Dermis blood vessel endothelial cell (primary cell): ENCODE results near the gene LITAF. TPM values are rescaled to one million over a fixed set of nuclear protein-coding genes. Genes with fewer than 3 reads are reported as not detected.
A peak's percentile ranks its signal among the peaks of the same experiment; 100 is the strongest.
"Not testable (repeated sequence)": the region's sequence is repeated elsewhere in the genome, so short reads cannot be mapped to it uniquely, and the experiment has no call there.

ENCODE experiments used
- DNase-seq: peaks from one replicate; pipeline ENCODE4 v3.0.0; 2010
- total RNA-seq: library from RNA; depleted of rRNA; stranded (reverse); fragments of >200 nt; gene quantifications from 2 replicates; pipeline ENCODE4 v1.2.3, GENCODE V29; 2014

LITAF gene
- total RNA-seq, 1 donor from 2014 or later, result 3.6 TPM

DNA sequence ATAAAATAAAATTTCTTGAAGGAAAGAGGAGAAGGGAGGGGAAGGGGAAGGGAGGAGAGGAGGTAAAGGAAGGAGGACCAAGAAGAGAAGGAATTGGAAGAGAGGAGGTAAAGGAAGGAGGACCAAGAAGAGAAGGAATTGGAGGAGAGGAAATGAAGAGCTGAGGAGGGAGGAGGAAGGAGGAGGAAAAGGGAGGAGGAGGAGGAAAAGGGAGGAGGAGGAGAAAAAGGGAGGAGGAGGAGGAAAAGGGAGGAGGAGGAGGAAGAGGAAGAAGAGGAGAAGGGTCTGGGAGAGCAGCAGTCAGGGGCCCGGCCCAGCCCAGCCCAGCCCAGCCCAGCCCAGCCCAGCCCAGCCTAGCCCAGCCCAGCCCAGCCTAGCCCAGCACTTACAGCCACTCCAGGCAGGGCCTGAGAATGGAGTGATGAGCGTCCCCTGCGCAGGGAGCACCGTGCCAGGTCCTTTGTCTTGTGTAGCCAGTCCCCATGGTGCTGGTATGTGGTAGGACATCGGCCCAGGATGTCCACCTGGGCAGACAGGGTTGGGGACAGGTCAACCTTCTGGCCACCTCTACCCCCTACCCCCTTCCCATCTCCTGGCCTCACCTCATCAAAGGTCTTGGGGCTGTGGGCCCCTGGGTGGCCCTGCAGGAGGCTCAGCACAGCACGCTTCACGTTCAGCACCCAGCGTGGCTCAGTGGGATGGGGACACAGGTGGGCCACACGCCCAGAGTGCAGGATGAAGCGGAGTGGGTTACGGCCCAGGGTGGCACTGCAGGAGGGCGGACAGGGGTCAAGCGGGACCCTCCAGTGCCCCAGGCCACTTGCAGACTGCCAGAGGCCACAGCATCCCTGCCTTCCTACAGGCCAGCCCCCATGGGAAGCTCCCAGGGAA, 70.9 kb downstream of the LITAF start:
- no peak for DNase-seq

DNA sequence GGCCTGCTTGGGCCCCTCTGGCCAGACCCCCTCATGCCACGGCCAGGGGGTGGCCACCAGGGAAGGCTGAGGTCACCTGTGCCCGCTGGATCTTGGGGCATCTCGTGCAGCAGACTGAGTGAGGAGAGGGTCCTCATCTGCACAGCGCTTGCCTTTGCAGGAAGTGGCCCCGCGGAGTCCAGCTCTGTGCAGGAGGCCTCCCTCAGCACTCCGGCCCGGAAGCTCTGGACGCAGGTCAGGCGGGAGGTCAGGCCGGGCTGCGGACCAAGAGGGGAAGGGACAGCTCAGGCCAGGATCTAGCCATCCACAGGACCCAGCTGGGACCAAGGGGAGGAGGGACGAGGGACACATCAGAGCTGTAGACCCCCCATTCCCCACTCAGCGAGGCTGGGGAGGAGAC, 72.4 kb downstream of the LITAF start:
- DNase-seq, result no peak

DNA sequence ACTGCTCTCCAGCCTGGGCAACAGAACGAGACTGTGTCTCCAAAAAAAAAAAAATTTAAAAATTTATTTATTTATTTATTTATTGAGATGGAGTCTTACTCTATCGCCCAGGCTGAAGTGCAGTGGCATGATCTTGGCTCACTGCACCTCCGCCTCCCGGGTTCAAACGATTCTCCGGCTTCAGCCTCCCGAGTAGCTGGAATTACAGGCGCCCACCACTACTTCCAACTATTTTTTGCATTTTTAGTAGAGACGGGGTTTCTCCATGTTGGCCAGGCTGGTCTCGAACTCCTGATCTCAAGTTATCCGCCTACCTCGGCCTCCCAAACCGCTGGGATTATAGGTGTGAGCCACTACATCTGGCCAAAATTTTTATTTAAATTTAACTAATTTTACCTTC, 73.4 kb downstream of the LITAF start:
- not testable (repeated sequence) for DNase-seq

DNA sequence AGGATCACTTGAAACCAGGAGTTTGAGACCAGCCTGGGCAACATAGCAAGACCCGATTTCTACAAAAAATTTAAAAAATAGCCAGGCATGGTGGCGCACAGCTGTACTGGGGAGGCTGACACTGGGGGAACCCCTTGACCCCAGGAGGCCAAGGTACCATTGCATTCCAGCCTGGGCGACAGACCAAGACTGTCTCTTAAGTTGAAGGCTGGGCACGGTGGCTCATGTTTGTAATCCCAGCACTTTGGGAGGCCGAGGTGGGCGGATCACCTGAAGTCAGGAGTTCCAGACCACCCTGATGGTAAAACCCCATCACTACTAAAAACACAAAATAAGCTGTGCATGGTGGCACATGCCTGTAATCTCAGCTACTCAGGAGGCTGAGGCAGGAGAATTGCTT, 74.9 kb downstream of the LITAF start:
- DNase-seq, result no peak

GRCh38 chr16:11511328-11511727, 75.4 kb downstream of the LITAF start:
- no peak for DNase-seq

DNA sequence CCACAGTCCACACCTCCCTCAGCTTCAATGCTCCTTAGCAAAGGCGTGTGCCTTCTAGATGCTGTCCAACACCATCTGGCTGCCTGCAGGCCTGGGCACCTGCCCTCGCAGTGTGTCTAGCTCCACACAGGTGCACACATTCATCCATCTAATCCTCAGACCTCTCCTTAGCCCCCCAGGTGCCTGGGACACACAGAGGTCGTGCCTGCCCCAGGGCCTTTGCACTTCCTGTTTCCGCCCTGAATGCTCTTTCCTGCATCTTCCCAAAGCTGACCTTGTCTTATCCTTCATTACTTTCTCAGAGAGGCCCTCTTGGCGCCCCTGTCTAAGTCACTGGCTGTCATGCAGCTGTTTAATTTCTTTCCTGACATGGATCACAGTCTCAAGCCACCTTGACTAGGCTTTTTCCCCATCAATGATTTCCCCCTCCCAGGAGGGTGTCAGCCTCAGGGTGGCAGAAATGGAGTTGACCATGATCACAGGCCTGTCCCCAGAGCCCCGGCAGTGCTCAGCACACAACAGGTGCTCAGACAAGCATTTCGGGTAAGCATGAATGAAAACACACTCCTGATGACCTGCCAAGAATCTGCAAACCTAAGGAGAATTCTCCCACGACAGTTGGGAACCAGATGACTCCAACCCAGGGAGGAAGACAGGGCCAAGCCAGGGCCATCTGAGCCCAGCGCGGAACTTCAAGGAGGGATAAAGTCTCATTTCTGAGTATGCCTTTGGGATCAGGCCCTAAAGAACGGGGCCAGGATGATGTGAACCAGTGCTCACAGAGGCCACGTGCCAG, 76.3 kb downstream of the LITAF start:
- DNase-seq, result no peak

DNA sequence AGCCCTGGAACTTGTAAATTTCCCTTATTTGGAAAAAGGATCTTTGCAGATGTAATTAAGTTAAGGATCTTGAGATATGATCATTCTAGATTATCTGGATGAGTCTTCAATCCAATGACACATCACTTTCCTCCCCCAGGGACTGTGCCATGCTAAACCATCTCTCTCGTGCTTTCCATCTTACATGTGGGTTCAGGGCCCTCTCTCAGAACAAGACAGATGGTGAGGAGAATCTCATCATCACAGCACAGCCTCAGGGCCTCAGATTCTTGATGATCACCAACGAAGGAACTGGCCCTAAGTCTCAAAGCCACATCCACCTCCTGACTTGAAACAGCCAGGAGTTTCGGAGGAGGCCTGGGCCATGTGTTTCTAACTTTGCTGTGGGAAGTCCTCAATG, 78.7 kb downstream of the LITAF start:
- no peak for DNase-seq

DNA sequence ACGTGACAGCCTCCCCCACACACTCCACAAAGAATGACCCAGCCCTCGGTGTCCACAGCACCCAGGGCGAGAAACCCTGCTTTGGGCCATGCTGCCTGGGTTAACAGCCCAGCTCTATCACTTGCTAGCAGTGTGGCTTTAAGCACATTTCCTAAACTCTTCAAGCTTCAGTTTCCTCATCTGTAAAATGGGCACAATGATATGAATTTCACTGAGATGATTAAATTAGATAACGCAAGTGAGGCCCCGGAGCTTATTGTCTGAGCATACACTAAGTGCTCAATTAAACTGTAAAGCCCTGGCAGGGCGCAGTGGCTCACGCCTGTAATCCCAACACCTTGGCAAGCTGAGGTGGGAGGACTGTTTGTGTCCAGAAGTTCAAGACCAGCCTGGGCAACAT, 79.4 kb downstream of the LITAF start:
- no peak for DNase-seq

DNA sequence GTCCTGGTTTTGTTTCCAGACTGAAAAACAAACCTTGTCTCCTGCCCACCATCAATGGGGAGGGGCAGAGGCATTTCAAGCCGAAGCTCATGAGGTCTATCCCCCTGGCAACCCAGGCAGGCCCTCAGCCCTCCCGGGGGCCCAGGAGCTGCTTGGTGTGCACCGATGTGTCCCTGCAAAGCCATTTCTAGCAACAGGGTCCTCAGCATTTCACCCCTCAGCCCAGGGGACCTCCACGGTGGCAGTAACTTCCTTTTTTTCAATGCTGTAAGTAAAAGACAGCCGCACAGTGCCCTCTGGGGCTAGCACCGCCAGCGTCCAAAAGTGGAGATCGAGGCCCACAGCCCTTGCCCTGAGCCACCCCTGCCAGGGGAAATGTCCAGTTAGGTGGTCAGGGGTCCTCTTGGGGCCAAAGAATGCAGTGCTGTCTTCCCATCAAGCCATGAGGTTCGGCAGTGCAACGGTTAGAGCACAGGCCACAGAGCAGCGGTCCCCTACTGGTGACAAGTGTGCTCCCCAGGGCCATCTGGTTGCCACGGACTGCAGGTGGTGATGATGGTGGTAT, 79.9 kb downstream of the LITAF start:
- no peak for DNase-seq

DNA sequence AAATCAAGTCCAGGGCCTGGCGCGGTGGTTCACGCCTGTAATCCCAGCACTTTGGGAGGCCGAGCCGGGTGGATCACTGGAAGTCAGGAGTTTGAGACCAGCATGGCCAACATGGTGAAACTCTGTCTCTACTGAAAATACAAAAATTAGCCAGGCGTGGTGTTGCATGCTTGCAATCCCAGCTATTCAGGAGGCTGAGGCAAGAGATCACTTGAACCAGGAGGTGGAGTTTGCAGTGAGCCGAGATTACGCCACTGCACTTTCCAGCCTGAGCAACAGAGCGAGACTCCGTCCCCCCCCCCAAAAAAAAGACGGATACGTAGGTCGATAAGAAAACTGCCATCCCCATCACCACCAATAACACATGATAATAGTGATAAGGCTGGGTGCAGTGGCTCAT, 82.5 kb downstream of the LITAF start:
- DNase-seq, result not testable (repeated sequence)

GRCh38 chr16:11503566-11503965, 83.2 kb downstream of the LITAF start:
- DNase-seq, result no peak

DNA sequence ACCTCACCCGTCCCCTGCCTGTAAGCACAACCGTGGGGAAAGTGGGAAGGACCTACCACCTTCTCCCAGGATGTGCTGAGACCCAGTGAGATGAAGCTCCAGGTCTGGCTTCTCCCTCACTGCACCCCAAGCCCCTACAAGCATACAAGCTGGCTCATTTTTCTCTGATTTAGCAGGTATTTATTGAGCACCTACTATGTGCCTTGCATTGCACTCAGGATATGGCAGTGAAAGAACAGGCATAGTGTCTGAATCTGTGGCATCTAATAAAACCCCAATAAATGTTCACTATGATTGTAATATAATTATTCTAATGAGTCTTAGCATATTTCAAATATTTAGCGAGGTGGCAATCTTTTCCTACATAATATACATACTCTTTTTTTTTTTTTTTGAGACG, 84.5 kb downstream of the LITAF start:
- DNase-seq, result no peak

DNA sequence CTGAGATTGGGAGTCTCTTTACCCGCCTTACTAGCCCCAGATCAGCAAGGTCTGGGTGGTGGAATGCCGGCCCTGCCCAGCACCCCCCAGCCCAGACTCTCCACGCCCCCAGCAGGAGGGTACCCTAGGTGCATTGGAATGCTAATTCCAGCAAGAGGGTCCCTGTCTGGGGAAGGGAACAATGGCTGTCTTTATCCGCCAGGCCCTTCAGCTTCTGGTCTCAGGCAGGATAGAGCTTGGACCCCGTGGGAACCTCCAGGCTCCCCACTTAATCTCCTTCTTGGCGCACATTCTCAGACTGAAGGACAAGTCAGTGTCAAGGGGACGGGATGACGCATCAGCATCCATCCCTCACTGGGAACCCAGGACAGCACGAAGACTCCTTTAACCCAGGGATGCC, 85.1 kb downstream of the LITAF start:
- no peak for DNase-seq

DNA sequence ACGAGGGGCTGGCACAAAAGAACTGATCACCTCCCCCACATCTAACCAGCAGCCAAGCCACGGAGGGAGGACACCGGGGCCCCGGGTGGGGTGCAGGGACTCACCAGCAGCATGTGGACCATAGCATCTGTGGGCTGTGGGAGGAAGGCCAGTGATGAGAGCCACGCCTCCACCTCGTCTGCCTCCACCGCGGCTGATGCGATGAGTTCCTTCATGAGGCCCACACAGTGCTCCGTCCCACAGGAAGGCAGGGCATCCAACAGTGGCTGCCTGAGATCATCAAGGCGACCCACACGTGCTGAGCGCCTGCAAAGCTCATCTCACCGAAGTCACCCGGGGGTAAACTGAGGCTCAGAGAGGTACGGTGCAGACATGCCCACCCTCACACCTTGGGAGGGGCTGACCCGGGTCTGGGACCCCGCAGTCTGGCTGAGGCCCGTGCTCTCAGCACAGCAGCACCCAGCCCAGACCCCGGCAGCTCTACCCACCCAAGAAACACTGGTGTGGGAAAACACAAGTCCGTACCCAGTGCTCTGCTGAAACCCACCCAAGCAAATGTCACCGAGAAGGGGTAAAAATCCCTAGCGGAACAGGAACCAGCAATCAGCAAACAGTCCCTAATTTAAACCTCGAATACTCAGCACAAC, 85.9 kb downstream of the LITAF start:
- DNase-seq, result no peak

DNA sequence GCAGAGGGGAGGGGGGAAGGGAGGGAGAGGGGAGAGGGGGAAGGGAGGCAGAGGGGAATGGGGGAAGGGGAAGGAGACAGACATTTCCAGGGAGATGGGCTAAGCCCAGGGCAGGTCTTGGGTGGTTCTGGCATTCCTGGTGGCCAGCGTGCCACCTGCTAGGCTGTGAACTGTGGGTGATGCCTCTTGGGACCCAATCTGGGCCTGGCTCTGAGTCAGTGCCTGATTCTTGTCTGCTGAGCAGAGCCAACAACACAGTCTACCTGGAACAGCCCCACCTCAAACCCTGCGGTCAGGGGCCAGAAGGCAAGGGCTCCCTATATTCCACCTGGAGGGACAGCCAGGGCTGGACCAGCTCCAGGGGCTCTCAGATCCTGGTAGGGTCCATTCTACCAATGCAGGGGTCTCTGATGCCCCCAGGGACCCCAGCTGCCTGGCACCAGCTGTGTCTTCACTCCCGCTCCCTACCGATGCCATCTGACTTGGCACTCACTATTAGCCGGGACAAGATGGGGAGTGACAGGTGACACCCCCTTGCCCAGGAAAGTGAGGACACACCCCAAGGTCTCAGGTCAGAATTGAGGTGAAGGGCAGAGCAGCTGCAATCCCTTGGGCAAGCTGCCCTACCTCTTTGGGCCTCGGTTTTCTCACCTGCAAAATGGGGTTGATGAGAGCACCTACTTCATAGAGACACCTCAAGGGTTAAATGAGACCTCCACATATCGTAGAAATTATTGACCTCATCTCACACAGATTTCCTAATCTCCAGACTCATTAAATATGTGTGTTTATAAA, 87.2 kb downstream of the LITAF start:
- DNase-seq, result no peak

GRCh38 chr16:11498683-11499082, 88.0 kb downstream of the LITAF start:
- no peak for DNase-seq

GRCh38 chr16:11497851-11498289, 88.8 kb downstream of the LITAF start:
- DNase-seq, result peak; percentile 20

Other genes starting within 250 kb of the LITAF start
- 5.1 and 8.1 TPM in 2 replicates for gene RMI2, start 241.5 kb downstream of the LITAF start, total RNA-seq
- 34.4 and 56.7 TPM in 2 replicates for gene SNN, start 81.5 kb upstream of the LITAF start, total RNA-seq
- 30.5 and 47.5 TPM in 2 replicates for gene TXNDC11, start 155.9 kb upstream of the LITAF start, total RNA-seq
- 43.4 and 107 TPM in 2 replicates for gene ZC3H7A, start 210.3 kb upstream of the LITAF start, total RNA-seq